OCI-LY7 (cell line): ENCODE results near the gene LHX6. TPM values are rescaled to one million over a fixed set of nuclear protein-coding genes. Genes with fewer than 3 reads are reported as not detected.

Experiments used
- BruUV-seq: library from RNA; stranded (reverse); fragments of 400-500 nt; replicated peaks from 2 replicates; lab custom pipeline; 2021; lab: Mats Ljungman, UMichigan
- CTCF ChIA-PET: fragments of 300-600 bp; sonication (Branson Sonifier 250); formaldehyde crosslinking; loops from one replicate; lab custom pipeline; 2022; ENCODE audit warnings: antibody characterized with exemption; ENCODE audit not compliant: unreplicated experiment; lab: Charles Lee
- POLR2A ChIA-PET: fragments of 300-600 bp; sonication (Branson Sonifier 250); formaldehyde crosslinking; loops from one replicate; lab custom pipeline; 2022; ENCODE audit warnings: antibody characterized with exemption; lab: Charles Lee
- DNase-seq: peaks from one replicate; pipeline ENCODE4 v3.0.0-alpha.2; 2015; ENCODE audit warnings: low spot score
- H2AFZ ChIP-seq: fragments of 200-600 bp; sonication (generic), shearing (Covaris generic); 2 replicates; pipeline ENCODE4 v1.6.1; 2014; ENCODE audit warnings: mild to moderate bottlenecking, antibody characterized with exemption, low read length, moderate library complexity
- H3K27ac ChIP-seq: fragments of 200-600 bp; sonication (generic); 2 replicates; pipeline ENCODE4 v1.5.1; 2014; ENCODE audit warnings: mixed run types, low read depth, mild to moderate bottlenecking, moderate library complexity, low read length, inconsistent platforms; ENCODE audit not compliant: poor library complexity, severe bottlenecking
- H3K36me3 ChIP-seq: fragments of 200-600 bp; sonication (generic); 2 replicates; pipeline ENCODE4 v1.6.1; 2014; ENCODE audit warnings: mild to moderate bottlenecking, antibody characterized with exemption, low read length, moderate library complexity, mixed read lengths; ENCODE audit not compliant: insufficient read depth
- H3K4me1 ChIP-seq: fragments of 200-600 bp; sonication (generic); 2 replicates; pipeline ENCODE4 v1.5.1; 2014; ENCODE audit warnings: mild to moderate bottlenecking, low read length; ENCODE audit not compliant: insufficient read depth, poor library complexity, severe bottlenecking
- H3K4me2 ChIP-seq: fragments of 200-600 bp; sonication (generic); 2 replicates; pipeline ENCODE4 v1.6.1; 2014; ENCODE audit warnings: mild to moderate bottlenecking, low read length
- H3K4me3 ChIP-seq: fragments of 200-600 bp; sonication (generic); 2 replicates; pipeline ENCODE4 v1.5.1; 2014; ENCODE audit warnings: mild to moderate bottlenecking, low read depth, low read length; ENCODE audit not compliant: poor library complexity, severe bottlenecking
- H3K79me2 ChIP-seq: fragments of 200-600 bp; sonication (generic); 2 replicates; pipeline ENCODE4 v1.6.1; 2016; ENCODE audit warnings: low read depth, mild to moderate bottlenecking, low read length, moderate library complexity, mixed read lengths; ENCODE audit not compliant: insufficient read depth
- H3K9me2 ChIP-seq: fragments of 200-600 bp; sonication (generic); 2 replicates; pipeline ENCODE4 v1.6.1; 2016; ENCODE audit warnings: mild to moderate bottlenecking, low read length, mixed read lengths; ENCODE audit not compliant: insufficient read depth
- H3K9me3 ChIP-seq: fragments of 200-600 bp; sonication (generic); 2 replicates; pipeline ENCODE4 v1.6.1; 2014; ENCODE audit warnings: mild to moderate bottlenecking, mixed run types, low read length, mixed read lengths
- H4K20me1 ChIP-seq: fragments of 200-600 bp; sonication (generic); 2 replicates; pipeline ENCODE4 v1.6.1; 2014; ENCODE audit warnings: mild to moderate bottlenecking, antibody characterized with exemption, low read length, moderate library complexity, mixed read lengths; ENCODE audit not compliant: insufficient read depth
- EZH2phosphoT487 ChIP-seq: fragments of 200-600 bp; sonication (generic); IDR thresholded peaks from 2 replicates; pipeline ENCODE4 v1.6.1; 2018; ENCODE audit warnings: low read depth, borderline replicate concordance, mild to moderate bottlenecking, mixed run types, antibody characterized with exemption, low read length, moderate library complexity, mixed read lengths
- intact Hi-C: fragments of 100-400 bp; cut with micrococcal nuclease; formaldehyde crosslinking; loops from one replicate; pipeline ENCODE4 v1.10.0; 2022; ENCODE audit not compliant: unreplicated experiment
- total RNA-seq, 2 experiments: library from RNA; depleted of rRNA in 1 of 2; stranded (reverse); fragments of >200 nt in 1 of 2; shearing (Covaris generic) in 1 of 2; gene quantifications; 2 replicates each; pipeline ENCODE4 v1.2.3, GENCODE V29; 2014 to 2022
- TF ChIP-seq, protein P1 (sequence below): fragments of 200-600 bp; sonication (generic); conservative IDR thresholded peaks from 2 replicates; pipeline ENCODE4 v1.5.1; 2014; ENCODE audit warnings: mild to moderate bottlenecking, antibody characterized with exemption, low read length, moderate library complexity, mixed read lengths

LHX6 gene
- total RNA-seq, 2 experiments from 2014 or later = not detected

DNA sequence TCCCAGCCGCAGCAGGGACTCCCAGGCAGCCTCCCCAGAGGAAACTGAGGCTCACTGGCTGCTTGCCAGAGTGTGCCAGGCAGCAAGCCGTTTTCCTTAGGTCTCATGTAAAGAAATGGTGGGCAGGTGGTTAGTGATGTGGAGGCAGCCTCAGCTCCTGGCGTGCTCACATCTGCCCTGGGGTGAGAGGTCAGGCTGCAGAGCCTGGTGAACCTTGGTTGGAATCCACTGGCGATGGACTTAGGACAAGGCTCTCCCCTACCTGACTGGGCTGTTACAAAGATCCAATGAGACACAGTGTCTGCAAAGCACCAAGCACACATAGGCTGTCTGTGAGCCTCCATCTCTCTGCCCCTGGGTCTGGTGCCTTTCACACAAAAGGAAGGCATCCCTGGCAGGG, 30.9 kb downstream of the LHX6 start:
- Histone ChIP-seq H3K4me1 (no peaks in the 10 kb centered on the region), H4K20me1 (no peaks in the 10 kb centered on the region), H3K79me2 (no peaks in the 10 kb centered on the region), H3K9me3 (no peaks in the 10 kb centered on the region), H2AFZ (no peak overlapping the region), H3K36me3 (no peaks in the 10 kb centered on the region), H3K4me3 (no peak overlapping the region), H3K4me2 (no peak overlapping the region), H3K9me2 (no peaks in the 10 kb centered on the region), H3K27ac (no peak overlapping the region)
- CTCF ChIA-PET = no interaction called here
- no peak for DNase-seq
- POLR2A ChIA-PET = no interaction called here
- TF ChIP-seq, protein P1, sequence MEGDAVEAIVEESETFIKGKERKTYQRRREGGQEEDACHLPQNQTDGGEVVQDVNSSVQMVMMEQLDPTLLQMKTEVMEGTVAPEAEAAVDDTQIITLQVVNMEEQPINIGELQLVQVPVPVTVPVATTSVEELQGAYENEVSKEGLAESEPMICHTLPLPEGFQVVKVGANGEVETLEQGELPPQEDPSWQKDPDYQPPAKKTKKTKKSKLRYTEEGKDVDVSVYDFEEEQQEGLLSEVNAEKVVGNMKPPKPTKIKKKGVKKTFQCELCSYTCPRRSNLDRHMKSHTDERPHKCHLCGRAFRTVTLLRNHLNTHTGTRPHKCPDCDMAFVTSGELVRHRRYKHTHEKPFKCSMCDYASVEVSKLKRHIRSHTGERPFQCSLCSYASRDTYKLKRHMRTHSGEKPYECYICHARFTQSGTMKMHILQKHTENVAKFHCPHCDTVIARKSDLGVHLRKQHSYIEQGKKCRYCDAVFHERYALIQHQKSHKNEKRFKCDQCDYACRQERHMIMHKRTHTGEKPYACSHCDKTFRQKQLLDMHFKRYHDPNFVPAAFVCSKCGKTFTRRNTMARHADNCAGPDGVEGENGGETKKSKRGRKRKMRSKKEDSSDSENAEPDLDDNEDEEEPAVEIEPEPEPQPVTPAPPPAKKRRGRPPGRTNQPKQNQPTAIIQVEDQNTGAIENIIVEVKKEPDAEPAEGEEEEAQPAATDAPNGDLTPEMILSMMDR = no peak
- TF ChIP-seq EZH2phosphoT487 = no peak
- intact Hi-C loops = no loop called here
- no TSS peak for BruUV-seq

DNA sequence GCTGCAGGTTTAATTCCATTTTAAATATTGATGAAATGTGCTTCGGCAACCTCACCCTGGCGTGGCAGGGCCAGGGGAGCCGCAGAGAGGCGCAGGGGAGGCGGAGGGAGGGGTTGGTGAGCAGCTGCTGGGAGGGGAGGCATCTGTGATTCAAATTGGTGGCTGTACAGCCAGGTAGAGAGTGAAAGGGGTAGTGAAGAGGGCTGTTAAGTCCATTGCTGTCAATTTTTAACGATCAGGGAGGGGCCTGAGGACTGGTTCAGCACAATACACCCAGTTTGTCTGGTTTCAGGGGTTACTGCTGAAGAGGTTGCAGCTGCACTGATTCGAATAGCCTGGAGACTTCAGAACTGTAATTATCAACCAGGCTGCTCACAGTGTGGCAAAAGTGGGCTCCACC, 31.3 kb downstream of the LHX6 start:
- H3K4me2 ChIP-seq = no peak overlapping the region
- H2AFZ ChIP-seq = no peak overlapping the region
- H4K20me1 ChIP-seq = no peaks in the 10 kb centered on the region
- no peaks in the 10 kb centered on the region for H3K9me2 ChIP-seq
- intact Hi-C loops = no loop called here
- no peaks in the 10 kb centered on the region for H3K4me1 ChIP-seq
- H3K27ac ChIP-seq = no peak overlapping the region
- no TSS peak for BruUV-seq
- POLR2A ChIA-PET = no interaction called here
- TF ChIP-seq EZH2phosphoT487 = no peak
- TF ChIP-seq, protein P1 = no peak
- H3K79me2 ChIP-seq = no peaks in the 10 kb centered on the region
- H3K9me3 ChIP-seq = no peaks in the 10 kb centered on the region
- CTCF ChIA-PET = no interaction called here
- DNase-seq = no peak
- no peak overlapping the region for H3K4me3 ChIP-seq
- no peaks in the 10 kb centered on the region for H3K36me3 ChIP-seq

DNA sequence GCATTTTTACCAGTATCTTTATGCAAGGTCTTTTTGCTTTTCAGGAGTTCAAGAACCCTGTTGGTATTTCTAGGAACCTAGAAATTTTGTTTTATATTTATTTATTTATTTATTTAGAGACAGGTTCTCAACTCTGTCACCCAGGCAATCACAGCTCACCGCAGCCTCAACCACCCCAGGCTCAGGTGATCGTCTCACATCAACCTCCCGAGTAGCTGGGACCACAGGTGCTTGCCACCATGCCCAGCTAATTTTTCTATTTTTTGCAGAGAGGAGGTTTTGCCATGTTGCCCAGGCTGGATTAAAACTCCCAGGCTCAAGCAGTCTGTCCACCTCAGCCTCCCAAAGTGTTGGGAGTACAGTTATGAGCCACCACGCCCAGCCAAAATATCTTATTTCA, 32.9 kb downstream of the LHX6 start:
- no peak overlapping the region for H3K4me3 ChIP-seq
- ChIA-PET POLR2A (no interaction called here), CTCF (interaction anchor here (0.6 kb wide), 1 partner anchor 1220 kb away, joined by 3 read pairs; no protein-coding TSS in a partner anchor)
- H4K20me1 ChIP-seq = no peaks in the 10 kb centered on the region
- TF ChIP-seq EZH2phosphoT487 = no peak
- TF ChIP-seq, protein P1 = no peak
- intact Hi-C loops = no loop called here
- H2AFZ ChIP-seq = no peak overlapping the region
- no peaks in the 10 kb centered on the region for H3K9me2 ChIP-seq
- H3K4me1 ChIP-seq = no peaks in the 10 kb centered on the region
- DNase-seq = no peak
- H3K9me3 ChIP-seq = no peaks in the 10 kb centered on the region
- no peak overlapping the region for H3K4me2 ChIP-seq
- no peak overlapping the region for H3K27ac ChIP-seq
- no peaks in the 10 kb centered on the region for H3K36me3 ChIP-seq
- BruUV-seq = no TSS peak
- no peaks in the 10 kb centered on the region for H3K79me2 ChIP-seq
